Thyroid gland (tissue), 4 donors: ENCODE data around the gene CALD1.

ENCODE experiments used
- CTCF ChIP-seq, 6 experiments: fragments of 200-600 bp in 3 of 6; fragments of 450-650 bp in 3 of 6; sonication (generic) in 3 of 6; IDR thresholded peaks; one replicate each; pipeline ENCODE4 v1.5.1; 2016 to 2019; ENCODE audit warnings: antibody characterized with exemption in 6 of 6, mild to moderate bottlenecking in 2 of 6, inconsistent platforms in 1 of 6, moderate library complexity in 1 of 6
- POLR2A ChIP-seq, 2 donors: fragments of 450-650 bp; IDR thresholded peaks; one replicate each; pipeline ENCODE4 v1.6.1; 2017; ENCODE audit warnings: antibody characterized with exemption in 2 of 2, mild to moderate bottlenecking in 2 of 2, moderate library complexity in 1 of 2

- no peak for TF ChIP-seq CTCF (IDR thresholded peaks at IDR 0.05)
- TF ChIP-seq POLR2A (IDR thresholded peaks at IDR 0.05): no peak
Observed at GRCh38 chr7:134966691-134967090, 187.3 kb downstream of the CALD1 start.
